ENCODE measurements around the gene AIFM2. TPM values are rescaled to one million over a fixed set of nuclear protein-coding genes. Genes with fewer than 3 reads are reported as not detected.

The AIFM2 gene
- total RNA-seq, 2 experiments from 2014 or later: 7.3 to 7.9 TPM

GRCh38 chr10:70144372-70145110 lies 11.9 kb upstream of the AIFM2 start:
- no peak for DNase-seq
- H3K27ac Mint-ChIP-seq: peak overlapping the region; percentile 78

GRCh38 chr10:70142555-70142954 lies 9.9 kb upstream of the AIFM2 start:
- POLR2A ChIA-PET: interaction anchor here (0.5 to 1.7 kb wide), 2 partner anchors 50 to 77 kb away, joined by 4 read pairs; no protein-coding TSS in a partner anchor
- H3K36me3 Mint-ChIP-seq: no peaks in the 10 kb centered on the region
- H3K9me3 Mint-ChIP-seq: no peaks in the 10 kb centered on the region
- ATAC-seq (ENCODE audit: low read depth): no peak
- H3K27ac Mint-ChIP-seq: no peak overlapping the region
- no peak for DNase-seq
- peaks cover 22% of the 10 kb centered on the region for H3K4me1 Mint-ChIP-seq
- H3K27me3 Mint-ChIP-seq: no peaks in the 10 kb centered on the region
- H3K4me3 Mint-ChIP-seq: no peak overlapping the region

More at GRCh38 chr10:70144372-70145110, 11.9 kb upstream of the AIFM2 start:
- H3K4me1 Mint-ChIP-seq: peaks cover 22% of the 10 kb centered on the region
- no peak for ATAC-seq (ENCODE audit: low read depth)
- H3K36me3 Mint-ChIP-seq: no peaks in the 10 kb centered on the region
- no peaks in the 10 kb centered on the region for H3K27me3 Mint-ChIP-seq
- H3K9me3 Mint-ChIP-seq: no peaks in the 10 kb centered on the region
- POLR2A ChIA-PET: interaction anchor here (2.7 to 3.5 kb wide), 4 partner anchors 9 to 51 kb away, joined by 10 to 78 read pairs (median 34); partner anchors contain the start of gene SAR1A
- H3K4me3 Mint-ChIP-seq: peak overlapping the region; percentile 89

- H3K9me3 Mint-ChIP-seq: no peaks in the 10 kb centered on the region
- POLR2A ChIA-PET: interaction anchor here (0.7 kb wide), 1 partner anchor 223 kb away, joined by 3 read pairs; no protein-coding TSS in a partner anchor
- DNase-seq: no peak
- no peak overlapping the region for H3K4me3 Mint-ChIP-seq
- H3K4me1 Mint-ChIP-seq: peaks cover 16% of the 10 kb centered on the region
- no peak for ATAC-seq (ENCODE audit: low read depth)
- no peaks in the 10 kb centered on the region for H3K27me3 Mint-ChIP-seq
- H3K27ac Mint-ChIP-seq: no peak overlapping the region
- peaks cover 2% of the 10 kb centered on the region for H3K36me3 Mint-ChIP-seq
These were observed 7.7 kb upstream of the AIFM2 start for GRCh38 chr10:70140297-70140696.

DNA sequence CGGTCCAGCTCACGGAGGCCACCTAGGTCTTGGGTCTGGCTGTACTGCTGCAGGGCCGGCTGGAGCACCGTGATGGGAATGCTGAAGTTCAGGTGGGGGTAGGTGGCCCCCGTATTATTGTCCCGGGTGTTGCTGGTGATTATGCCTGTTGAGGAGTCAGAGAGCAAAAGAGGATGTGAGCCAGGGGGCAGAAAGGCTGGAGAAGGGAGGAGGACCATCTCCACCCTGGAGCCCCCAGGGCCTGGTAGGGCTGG lies 7.3 kb upstream of the AIFM2 start:
- POLR2A ChIA-PET: no interaction called here
- Mint-ChIP-seq H3K27ac (no peak overlapping the region), H3K27me3 (no peaks in the 10 kb centered on the region), H3K9me3 (no peaks in the 10 kb centered on the region), H3K4me3 (no peak overlapping the region), H3K36me3 (peaks cover 2% of the 10 kb centered on the region), H3K4me1 (peaks cover 16% of the 10 kb centered on the region)
- DNase-seq: no peak
- ATAC-seq (ENCODE audit: low read depth): no peak

- Mint-ChIP-seq H3K4me3 (no peak overlapping the region), H3K36me3 (peaks cover 2% of the 10 kb centered on the region), H3K27ac (no peak overlapping the region), H3K9me3 (no peaks in the 10 kb centered on the region), H3K4me1 (peaks cover 11% of the 10 kb centered on the region), H3K27me3 (no peaks in the 10 kb centered on the region)
- POLR2A ChIA-PET: interaction anchor here (0.8 kb wide), 1 partner anchor 31 kb away, joined by 3 read pairs; no protein-coding TSS in a partner anchor
- DNase-seq: no peak
- no peak for ATAC-seq (ENCODE audit: low read depth)
These were observed 6.7 kb upstream of the AIFM2 start for GRCh38 chr10:70139151-70139996.

- H3K9me3 Mint-ChIP-seq: no peaks in the 10 kb centered on the region
- POLR2A ChIA-PET: interaction anchor here (0.8 kb wide), 1 partner anchor 33 kb away, joined by 3 read pairs; no protein-coding TSS in a partner anchor
- H3K4me3 Mint-ChIP-seq: no peak overlapping the region
- no peak overlapping the region for H3K27ac Mint-ChIP-seq
- DNase-seq (no peak), ATAC-seq (ENCODE audit: low read depth) (no peak)
- no peaks in the 10 kb centered on the region for H3K27me3 Mint-ChIP-seq
- H3K4me1 Mint-ChIP-seq: peaks cover 8% of the 10 kb centered on the region
- H3K36me3 Mint-ChIP-seq: peaks cover 2% of the 10 kb centered on the region
These were observed 5.6 kb upstream of the AIFM2 start for GRCh38 chr10:70137927-70138883.

GRCh38 chr10:70137135-70137534 lies 4.5 kb upstream of the AIFM2 start:
- ATAC-seq (ENCODE audit: low read depth): no peak
- Mint-ChIP-seq H3K36me3 (peaks cover 2% of the 10 kb centered on the region), H3K4me1 (peaks cover 14% of the 10 kb centered on the region), H3K27me3 (no peaks in the 10 kb centered on the region), H3K27ac (no peak overlapping the region), H3K9me3 (no peaks in the 10 kb centered on the region), H3K4me3 (no peak overlapping the region)
- POLR2A ChIA-PET: no interaction called here
- no peak for DNase-seq

- Mint-ChIP-seq H3K27me3 (no peaks in the 10 kb centered on the region), H3K27ac (no peak overlapping the region), H3K9me3 (no peaks in the 10 kb centered on the region), H3K4me3 (no peak overlapping the region), H3K36me3 (peaks cover 2% of the 10 kb centered on the region), H3K4me1 (peaks cover 23% of the 10 kb centered on the region)
- POLR2A ChIA-PET: interaction anchor here (1.9 kb wide), 1 partner anchor 10 kb away, joined by 10 read pairs; the partner anchor contains the start of gene TYSND1
- DNase-seq (no peak), ATAC-seq (ENCODE audit: low read depth) (no peak)
These were observed 3.1 kb upstream of the AIFM2 start for GRCh38 chr10:70135684-70136083.

DNA sequence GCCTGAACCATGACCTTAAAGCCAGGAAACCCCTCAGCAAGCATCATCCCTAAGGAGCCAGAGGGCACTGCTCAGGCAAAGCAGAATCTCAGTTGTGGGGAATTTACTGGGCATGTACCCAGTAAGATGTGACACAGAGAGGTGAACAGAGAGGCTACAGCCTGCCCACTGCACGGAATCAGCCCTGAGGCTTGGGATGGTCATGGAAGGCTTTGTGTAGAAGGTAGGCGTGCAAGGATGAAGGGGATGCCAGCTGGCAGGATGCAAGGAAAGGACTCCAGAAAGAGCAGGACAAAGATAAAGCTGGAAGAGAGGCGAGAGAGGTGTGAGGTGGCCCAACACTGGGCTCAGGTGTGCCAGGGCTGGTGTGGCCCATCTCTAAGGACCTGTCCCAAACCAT lies 2.4 kb upstream of the AIFM2 start:
- H3K4me3 Mint-ChIP-seq: no peak overlapping the region
- no peak for DNase-seq
- H3K36me3 Mint-ChIP-seq: peaks cover 5% of the 10 kb centered on the region
- peaks cover 24% of the 10 kb centered on the region for H3K4me1 Mint-ChIP-seq
- H3K27ac Mint-ChIP-seq: no peak overlapping the region
- no peak for ATAC-seq (ENCODE audit: low read depth)
- POLR2A ChIA-PET: interaction anchor here (1.0 to 1.9 kb wide), 2 partner anchors 11 to 19 kb away, joined by 3 to 10 read pairs; partner anchors contain the start of gene TYSND1
- H3K27me3 Mint-ChIP-seq: no peaks in the 10 kb centered on the region
- H3K9me3 Mint-ChIP-seq: no peaks in the 10 kb centered on the region

DNA sequence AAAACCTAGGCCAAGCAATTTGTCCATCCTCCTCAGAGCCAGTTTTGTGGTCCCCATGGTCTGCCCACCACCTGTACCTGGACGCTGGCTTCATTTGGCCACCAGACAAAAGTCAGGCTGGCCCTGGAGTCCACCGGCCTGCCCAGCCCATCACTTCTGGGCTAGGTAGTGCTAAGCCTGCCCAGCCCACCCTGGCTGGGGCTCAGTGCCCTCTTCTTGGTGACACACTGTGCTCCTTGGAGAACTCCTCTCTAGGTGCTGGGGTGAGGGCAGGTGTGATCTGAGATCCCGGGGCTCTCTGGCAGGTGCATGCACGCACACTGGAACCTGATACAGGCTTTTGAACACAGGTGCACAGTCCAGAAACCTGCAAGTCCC lies 1.1 kb downstream of the AIFM2 start:
- POLR2A ChIA-PET: interaction anchor here (1.0 kb wide), 1 partner anchor 15 kb away, joined by 4 read pairs; the partner anchor contains the start of gene TYSND1
- Mint-ChIP-seq H3K27ac (peak overlapping the region; percentile 84), H3K36me3 (peaks cover 3% of the 10 kb centered on the region), H3K27me3 (no peaks in the 10 kb centered on the region), H3K4me3 (peak overlapping the region; percentile 88), H3K9me3 (no peaks in the 10 kb centered on the region), H3K4me1 (peaks cover 27% of the 10 kb centered on the region)
- DNase-seq (peak; percentile 31), ATAC-seq (ENCODE audit: low read depth) (no peak)

GRCh38 chr10:70130878-70131559 lies 1.6 kb downstream of the AIFM2 start:
- Mint-ChIP-seq H3K9me3 (no peaks in the 10 kb centered on the region), H3K27me3 (no peaks in the 10 kb centered on the region), H3K4me3 (peak overlapping the region; percentile 30), H3K4me1 (peaks cover 28% of the 10 kb centered on the region), H3K27ac (no peak overlapping the region), H3K36me3 (peaks cover 3% of the 10 kb centered on the region)
- POLR2A ChIA-PET: no interaction called here
- DNase-seq: peak; percentile 22
- no peak for ATAC-seq (ENCODE audit: low read depth)

GRCh38 chr10:70126700-70127395 lies 5.8 kb downstream of the AIFM2 start:
- no peak overlapping the region for H3K4me3 Mint-ChIP-seq
- no peak for DNase-seq

More at GRCh38 chr10:70126700-70127395, 5.8 kb downstream of the AIFM2 start:
- POLR2A ChIA-PET: interaction anchor here (1.3 kb wide), 1 partner anchor 19 kb away, joined by 4 read pairs; the partner anchor contains the start of gene TYSND1
- peaks cover 24% of the 10 kb centered on the region for H3K4me1 Mint-ChIP-seq
- H3K27me3 Mint-ChIP-seq: no peaks in the 10 kb centered on the region
- ATAC-seq (ENCODE audit: low read depth): no peak
- H3K36me3 Mint-ChIP-seq: peaks cover 6% of the 10 kb centered on the region
- H3K9me3 Mint-ChIP-seq: no peaks in the 10 kb centered on the region
- no peak overlapping the region for H3K27ac Mint-ChIP-seq
